CD4-positive, alpha-beta T cell (primary cell): ENCODE results near the gene CCDC157. TPM values are rescaled to one million over a fixed set of nuclear protein-coding genes. Genes with fewer than 3 reads are reported as not detected.

Experiments
- ATAC-seq: fragments of 200-7000 bp; cut with Tn5 transposase; one replicate; pipeline ENCODE4 v1.10.0; 2022; ENCODE audit warnings: mild to moderate bottlenecking; ENCODE audit not compliant: poor library complexity
- CTCF ChIA-PET: fragments of 350-600 bp; sonication (Branson Sonifier 250); formaldehyde crosslinking; loops from one replicate; lab custom pipeline; 2021; ENCODE audit warnings: antibody characterized with exemption, inconsistent platforms; lab: Charles Lee
- POLR2A ChIA-PET: fragments of 350-600 bp; sonication (Branson Sonifier 250); formaldehyde crosslinking; loops from one replicate; lab custom pipeline; 2021; ENCODE audit warnings: antibody characterized with exemption, inconsistent platforms; lab: Charles Lee
- DNase-seq, 14 experiments: peaks; one replicate each; pipeline ENCODE4 v3.0.0-alpha.2; 2013 to 2020; ENCODE audit warnings: mixed read lengths in 2 of 14
- H3K27ac ChIP-seq, 2 donors: one replicate each; pipeline versions ENCODE4 v1.5.1 to v1.7.0; 2013; ENCODE audit warnings: low read length in 2 of 2, low read depth in 1 of 2, mild to moderate bottlenecking in 1 of 2
- H3K27me3 ChIP-seq, 2 experiments: 1 replicate in 1 of 2; 2 replicates in 1 of 2; pipeline versions ENCODE4 v1.6.1 to v1.7.0; 2013; ENCODE audit warnings: low read length in 2 of 2, control low read depth in 1 of 2, mild to moderate bottlenecking in 1 of 2, moderate library complexity in 1 of 2; ENCODE audit not compliant: insufficient read depth in 2 of 2, control insufficient read depth in 1 of 2
- H3K36me3 ChIP-seq: one replicate; pipeline ENCODE4 v1.6.1; 2013; ENCODE audit warnings: low read length, control low read depth; ENCODE audit not compliant: insufficient read depth
- H3K4me1 ChIP-seq: one replicate; pipeline ENCODE4 v1.6.1; 2013; ENCODE audit warnings: low read length, control low read depth; ENCODE audit not compliant: insufficient read depth
- H3K4me3 ChIP-seq: one replicate; pipeline ENCODE4 v1.5.1; 2013; ENCODE audit warnings: mild to moderate bottlenecking, low read length, moderate library complexity
- H3K9me3 ChIP-seq, 2 experiments: 1 replicate in 1 of 2; 2 replicates in 1 of 2; pipeline versions ENCODE4 v1.6.1 to v1.7.0; 2013; ENCODE audit warnings: low read length in 2 of 2, mild to moderate bottlenecking in 2 of 2, control low read depth in 1 of 2, moderate library complexity in 1 of 2; ENCODE audit not compliant: control insufficient read depth in 1 of 2, insufficient read depth in 1 of 2
- H3K27ac Mint-ChIP-seq: one replicate; pipeline ENCODE4 v1.8.0; 2020; ENCODE audit warnings: mixed read lengths
- H3K27me3 Mint-ChIP-seq: one replicate; pipeline ENCODE4 v1.8.0; 2021; ENCODE audit warnings: mixed read lengths
- H3K36me3 Mint-ChIP-seq: one replicate; pipeline ENCODE4 v1.8.0; 2021; ENCODE audit warnings: low read depth, mixed read lengths
- H3K4me1 Mint-ChIP-seq: one replicate; pipeline ENCODE4 v1.8.0; 2021; ENCODE audit warnings: low read depth, mixed read lengths
- H3K4me3 Mint-ChIP-seq: one replicate; pipeline ENCODE4 v1.8.0; 2020; ENCODE audit warnings: mild to moderate bottlenecking, mixed read lengths
- H3K9me3 Mint-ChIP-seq: one replicate; pipeline ENCODE4 v1.8.0; 2020; ENCODE audit warnings: mixed read lengths
- intact Hi-C, 2 experiments: fragments of 100-400 bp; cut with DNase I in 1 of 2; cut with micrococcal nuclease in 1 of 2; formaldehyde crosslinking; loops; one replicate each; pipeline versions ENCODE4 v1.15.1 to v1.9.0; 2023 to 2025; cut with DNase I, micrococcal nuclease
- total RNA-seq, 174 experiments: library from RNA in 2 of 174; stranded (reverse) in 2 of 174; gene quantifications; one replicate each; pipeline ENCODE4 v1.2.3 and lab custom pipeline; 2021 to 2026
- TF ChIP-seq, protein P1 (sequence below): fragments of 200-600 bp; IDR thresholded peaks from one replicate; pipeline ENCODE4 v1.8.0; 2022; ENCODE audit warnings: antibody characterized with exemption, mild to moderate bottlenecking

The CCDC157 gene
- total RNA-seq, 2 experiments from 2014 or later, result 8.3 to 10.1 TPM

GRCh38 chr22:30338802-30339201 is 18.0 kb upstream of the CCDC157 start:
- H3K27ac ChIP-seq, result no peak overlapping the region
- H3K4me3 ChIP-seq, result no peak overlapping the region
- H3K27ac Mint-ChIP-seq, result no peak overlapping the region
- ChIA-PET POLR2A (no interaction called here), CTCF (no interaction called here)
- no peaks in the 10 kb centered on the region for H3K27me3 ChIP-seq
- H3K9me3 Mint-ChIP-seq, result no peaks in the 10 kb centered on the region
- H3K36me3 ChIP-seq, result peaks cover 97% of the 10 kb centered on the region
- H3K4me1 ChIP-seq, result no peaks in the 10 kb centered on the region
- ATAC-seq (no peak), DNase-seq (no peak)
- intact Hi-C loops, result no loop called here
- no peaks in the 10 kb centered on the region for H3K9me3 ChIP-seq
- TF ChIP-seq, protein P1, sequence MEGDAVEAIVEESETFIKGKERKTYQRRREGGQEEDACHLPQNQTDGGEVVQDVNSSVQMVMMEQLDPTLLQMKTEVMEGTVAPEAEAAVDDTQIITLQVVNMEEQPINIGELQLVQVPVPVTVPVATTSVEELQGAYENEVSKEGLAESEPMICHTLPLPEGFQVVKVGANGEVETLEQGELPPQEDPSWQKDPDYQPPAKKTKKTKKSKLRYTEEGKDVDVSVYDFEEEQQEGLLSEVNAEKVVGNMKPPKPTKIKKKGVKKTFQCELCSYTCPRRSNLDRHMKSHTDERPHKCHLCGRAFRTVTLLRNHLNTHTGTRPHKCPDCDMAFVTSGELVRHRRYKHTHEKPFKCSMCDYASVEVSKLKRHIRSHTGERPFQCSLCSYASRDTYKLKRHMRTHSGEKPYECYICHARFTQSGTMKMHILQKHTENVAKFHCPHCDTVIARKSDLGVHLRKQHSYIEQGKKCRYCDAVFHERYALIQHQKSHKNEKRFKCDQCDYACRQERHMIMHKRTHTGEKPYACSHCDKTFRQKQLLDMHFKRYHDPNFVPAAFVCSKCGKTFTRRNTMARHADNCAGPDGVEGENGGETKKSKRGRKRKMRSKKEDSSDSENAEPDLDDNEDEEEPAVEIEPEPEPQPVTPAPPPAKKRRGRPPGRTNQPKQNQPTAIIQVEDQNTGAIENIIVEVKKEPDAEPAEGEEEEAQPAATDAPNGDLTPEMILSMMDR, result no peak
- no peak overlapping the region for H3K4me3 Mint-ChIP-seq
- no peaks in the 10 kb centered on the region for H3K27me3 Mint-ChIP-seq
- no peaks in the 10 kb centered on the region for H3K4me1 Mint-ChIP-seq
- H3K36me3 Mint-ChIP-seq, result peaks cover 100% of the 10 kb centered on the region

GRCh38 chr22:30340911-30341685 is 15.7 kb upstream of the CCDC157 start:
- Mint-ChIP-seq H3K36me3 (peaks cover 100% of the 10 kb centered on the region), H3K9me3 (no peaks in the 10 kb centered on the region)

DNA sequence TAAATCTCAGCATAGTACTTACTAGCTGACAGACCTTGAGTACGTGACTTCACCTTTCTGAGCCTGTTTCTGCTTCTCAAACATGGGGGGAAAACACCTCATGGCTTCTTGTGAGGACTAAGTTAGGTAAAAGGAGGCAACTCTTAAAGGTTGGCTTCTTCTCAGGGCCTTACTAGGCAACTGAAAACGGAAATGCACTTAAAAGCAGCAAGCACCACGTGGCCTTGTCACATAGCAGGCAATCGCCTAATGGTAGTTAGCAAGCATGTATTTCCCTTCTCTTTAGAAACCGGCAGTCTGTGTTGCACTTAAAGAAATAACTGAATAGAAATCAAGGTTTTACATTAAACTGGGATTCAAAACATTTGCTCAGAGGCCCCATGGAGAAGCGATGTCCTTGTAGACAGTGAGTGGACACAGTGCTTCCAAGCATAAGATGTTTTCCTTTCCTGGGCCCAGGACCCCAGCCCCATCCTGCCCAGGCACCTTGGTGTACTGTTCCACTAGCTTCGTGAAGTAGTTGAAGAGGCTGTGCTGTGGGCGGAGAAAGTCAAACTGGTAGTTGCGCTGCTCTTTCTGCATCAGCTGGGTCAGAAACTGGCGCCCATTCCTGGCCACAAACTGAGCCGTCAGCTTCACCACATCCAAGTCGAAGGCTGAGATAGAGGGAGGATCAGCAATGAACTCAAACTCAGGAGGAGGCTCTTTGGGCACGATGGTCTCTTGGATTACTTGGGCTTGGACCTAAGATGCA is 12.2 kb upstream of the CCDC157 start:
- intact Hi-C loops, result no loop called here
- Mint-ChIP-seq H3K4me3 (no peak overlapping the region), H3K27ac (peak overlapping the region; percentile 80), H3K27me3 (no peaks in the 10 kb centered on the region), H3K9me3 (no peaks in the 10 kb centered on the region), H3K4me1 (peaks cover 35% of the 10 kb centered on the region), H3K36me3 (peaks cover 100% of the 10 kb centered on the region)
- no peaks in the 10 kb centered on the region for H3K27me3 ChIP-seq
- H3K9me3 ChIP-seq, result no peaks in the 10 kb centered on the region
- peak in 4 of 14 experiments; percentile 8 to 46 (median 38) for DNase-seq
- ChIA-PET CTCF (interaction anchor here (1.6 kb wide), 1 partner anchor 57 kb away, joined by 6 read pairs; no protein-coding TSS in a partner anchor), POLR2A (interaction anchor here (1.2 to 1.3 kb wide), 2 partner anchors 19 to 55 kb away, joined by 3 to 4 read pairs; partner anchors contain the start of gene CASTOR1)
- peak; percentile 57 for ATAC-seq
- H3K4me1 ChIP-seq, result peaks cover 41% of the 10 kb centered on the region
- H3K27ac ChIP-seq, result no peak overlapping the region
- H3K36me3 ChIP-seq, result peaks cover 98% of the 10 kb centered on the region
- TF ChIP-seq, protein P1, result no peak
- H3K4me3 ChIP-seq, result no peak overlapping the region

More at GRCh38 chr22:30340911-30341685, 15.7 kb upstream of the CCDC157 start:
- Histone ChIP-seq H3K4me1 (peaks cover 15% of the 10 kb centered on the region), H3K27ac (peak overlapping the region in 1 of 2 donors; percentile 5), H3K9me3 (no peaks in the 10 kb centered on the region), H3K27me3 (no peaks in the 10 kb centered on the region), H3K4me3 (no peak overlapping the region), H3K36me3 (peaks cover 99% of the 10 kb centered on the region)
- H3K27ac Mint-ChIP-seq, result peak overlapping the region; percentile 6
- ATAC-seq (no peak), DNase-seq (no peak)
- intact Hi-C loops, result no loop called here
- peaks cover 15% of the 10 kb centered on the region for H3K4me1 Mint-ChIP-seq
- no peaks in the 10 kb centered on the region for H3K27me3 Mint-ChIP-seq
- TF ChIP-seq, protein P1, result no peak
- no peak overlapping the region for H3K4me3 Mint-ChIP-seq
- ChIA-PET POLR2A (interaction anchor here (0.8 to 1.8 kb wide), 5 partner anchors 14 to 51 kb away, joined by 3 to 7 read pairs (median 4); partner anchors contain the start of genes CCDC157 and SF3A1), CTCF (interaction anchor here (1.3 kb wide), 1 partner anchor 53 kb away, joined by 3 read pairs; no protein-coding TSS in a partner anchor)
